NCI-H2029 (cell line): ENCODE measurements around the gene TRAF3.

Source experiments
- DNase-seq: peaks from one replicate; lab custom pipeline; 2025; lab: John Stamatoyannopoulos, UW

TRAF3 gene

GRCh38 chr14:102955636-102956408 is 178.6 kb downstream of the TRAF3 start:
- no peak for DNase-seq

- no peak for DNase-seq
Observed at GRCh38 chr14:102957222-102957621, 180.0 kb downstream of the TRAF3 start.

DNA sequence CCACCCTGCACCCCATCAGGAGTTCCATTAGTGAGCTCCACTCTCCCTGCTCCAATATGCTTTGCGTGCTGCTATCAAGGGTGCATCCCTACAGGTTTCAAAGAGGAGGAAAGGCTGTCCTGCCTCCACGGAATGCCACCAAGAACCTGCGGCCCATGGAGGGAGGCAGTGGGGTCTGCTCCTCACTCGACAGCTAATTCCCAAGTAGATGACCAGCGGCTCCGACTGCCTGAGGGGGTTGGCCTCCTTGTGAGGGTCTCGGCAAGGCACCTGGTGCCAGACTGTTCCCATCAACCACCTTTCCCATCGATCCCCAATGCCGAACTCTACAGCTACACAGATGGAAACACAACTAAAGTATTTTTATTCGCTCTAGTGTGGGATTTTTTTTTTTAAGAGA is 181.2 kb downstream of the TRAF3 start:
- no peak for DNase-seq
